Measurements from ENCODE around the gene ANKRD34A. TPM values are rescaled to one million over a fixed set of nuclear protein-coding genes. Genes with fewer than 3 reads are reported as not detected.

Gene ANKRD34A
- total RNA-seq, 1 donor from 2014 or later = not detected

GRCh38 chr1:145991735-145992412, 27.5 kb upstream of the ANKRD34A start:
- DNase-seq (ENCODE audit: low spot score) = no peak

- no peak for DNase-seq (ENCODE audit: low spot score)
These were observed 26.0 kb upstream of the ANKRD34A start for GRCh38 chr1:145990249-145990855.

- no peak for DNase-seq (ENCODE audit: low spot score)
These were observed 24.4 kb upstream of the ANKRD34A start for GRCh38 chr1:145988773-145989172.

- no peak for DNase-seq (ENCODE audit: low spot score)
These were observed 23.6 kb upstream of the ANKRD34A start for GRCh38 chr1:145987926-145988325.

- DNase-seq (ENCODE audit: low spot score) = no peak
These were observed 22.2 kb upstream of the ANKRD34A start for GRCh38 chr1:145986551-145986950.

GRCh38 chr1:145985502-145986439, 21.4 kb upstream of the ANKRD34A start:
- DNase-seq (ENCODE audit: low spot score) = peak; percentile 40

GRCh38 chr1:145985129-145985501, 20.7 kb upstream of the ANKRD34A start:
- DNase-seq (ENCODE audit: low spot score) = no peak

GRCh38 chr1:145983960-145984830, 19.8 kb upstream of the ANKRD34A start:
- no peak for DNase-seq (ENCODE audit: low spot score)

GRCh38 chr1:145983206-145983675, 18.9 kb upstream of the ANKRD34A start:
- no peak for DNase-seq (ENCODE audit: low spot score)

- no peak for DNase-seq (ENCODE audit: low spot score)
These were observed 17.8 kb upstream of the ANKRD34A start for GRCh38 chr1:145982010-145982723.

GRCh38 chr1:145980457-145980994, 16.2 kb upstream of the ANKRD34A start:
- no peak for DNase-seq (ENCODE audit: low spot score)

- DNase-seq (ENCODE audit: low spot score) = no peak
These were observed 15.5 kb upstream of the ANKRD34A start for GRCh38 chr1:145979746-145980456.

- DNase-seq (ENCODE audit: low spot score) = peak; percentile 100
These were observed 14.7 kb upstream of the ANKRD34A start for GRCh38 chr1:145978854-145979745.

GRCh38 chr1:145978471-145978853, 14.1 kb upstream of the ANKRD34A start:
- DNase-seq (ENCODE audit: low spot score) = no peak

GRCh38 chr1:145977486-145978470, 13.4 kb upstream of the ANKRD34A start:
- peak; percentile 87 for DNase-seq (ENCODE audit: low spot score)

- DNase-seq (ENCODE audit: low spot score) = no peak
These were observed 12.6 kb upstream of the ANKRD34A start for GRCh38 chr1:145977016-145977415.

GRCh38 chr1:145975216-145975615, 10.8 kb upstream of the ANKRD34A start:
- DNase-seq (ENCODE audit: low spot score) = no peak
